ENCODE results near the gene CELA2A. TPM values are rescaled to one million over a fixed set of nuclear protein-coding genes. Genes with fewer than 3 reads are reported as not detected.

CELA2A gene
- total and polyA plus RNA-seq, 10 of the 15 experiments (the other 5 are each of a cell fraction or from before 2014, with no cell fraction given), result 0.90 TPM; not detected in 9

- TF ChIP-seq CTCF (IDR thresholded peaks at IDR 0.05 in 2 of 3, conservative IDR thresholded peaks at IDR 0.05 in 1 of 3; ENCODE audit: control insufficient read depth in 2 of 3, extremely low read depth in 1 of 3, insufficient read depth in 1 of 3, low read depth in 3 of 3, low read length in 3 of 3), result no peak
Measured at GRCh38 chr1:15506831-15507230, 50.3 kb downstream of the CELA2A start (continued).

- TF ChIP-seq RUNX3 (IDR thresholded peaks at IDR 0.05; ENCODE audit: low read length) (no peak), HDAC2 (IDR thresholded peaks at IDR 0.05) (no peak), CBX3 (IDR thresholded peaks at IDR 0.05; ENCODE audit: borderline replicate concordance, low read depth) (no peak)
- TF ChIP-seq, protein P1, sequence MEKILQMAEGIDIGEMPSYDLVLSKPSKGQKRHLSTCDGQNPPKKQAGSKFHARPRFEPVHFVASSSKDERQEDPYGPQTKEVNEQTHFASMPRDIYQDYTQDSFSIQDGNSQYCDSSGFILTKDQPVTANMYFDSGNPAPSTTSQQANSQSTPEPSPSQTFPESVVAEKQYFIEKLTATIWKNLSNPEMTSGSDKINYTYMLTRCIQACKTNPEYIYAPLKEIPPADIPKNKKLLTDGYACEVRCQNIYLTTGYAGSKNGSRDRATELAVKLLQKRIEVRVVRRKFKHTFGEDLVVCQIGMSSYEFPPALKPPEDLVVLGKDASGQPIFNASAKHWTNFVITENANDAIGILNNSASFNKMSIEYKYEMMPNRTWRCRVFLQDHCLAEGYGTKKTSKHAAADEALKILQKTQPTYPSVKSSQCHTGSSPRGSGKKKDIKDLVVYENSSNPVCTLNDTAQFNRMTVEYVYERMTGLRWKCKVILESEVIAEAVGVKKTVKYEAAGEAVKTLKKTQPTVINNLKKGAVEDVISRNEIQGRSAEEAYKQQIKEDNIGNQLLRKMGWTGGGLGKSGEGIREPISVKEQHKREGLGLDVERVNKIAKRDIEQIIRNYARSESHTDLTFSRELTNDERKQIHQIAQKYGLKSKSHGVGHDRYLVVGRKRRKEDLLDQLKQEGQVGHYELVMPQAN (conservative IDR thresholded peaks at IDR 0.05), result no peak
- no peak overlapping the region for H3K4me3 ChIP-seq
- RAD21 ChIA-PET (ENCODE audit: unreplicated experiment), result no interaction called here
Measured at GRCh38 chr1:15507278-15507677, 50.7 kb downstream of the CELA2A start.

More at GRCh38 chr1:15507278-15507677, 50.7 kb downstream of the CELA2A start:
- Histone ChIP-seq H4K20me1 (ENCODE audit: control insufficient read depth, insufficient read depth) (no peaks in the 10 kb centered on the region), H3K27ac (ENCODE audit: control insufficient read depth, insufficient read depth) (no peak overlapping the region), H3K9me3 (replicated peaks; ENCODE audit: control insufficient read depth, insufficient read depth, low read length) (no peaks in the 10 kb centered on the region), H3K36me3 (ENCODE audit: control insufficient read depth in 2 of 2, insufficient read depth in 2 of 2, low read length in 1 of 2) (peaks cover 0 to 5% of the 10 kb centered on the region in 2 experiments; a peak in 2 of 4 replicates), H3K4me2 (ENCODE audit: control insufficient read depth, insufficient read depth) (no peak overlapping the region), H2AFZ (ENCODE audit: control insufficient read depth, low read depth, low read length) (no peak overlapping the region), H3K79me2 (ENCODE audit: control insufficient read depth, insufficient read depth, low read length) (no peaks in the 10 kb centered on the region), H3K27me3 (replicated peaks in 1 of 2; ENCODE audit: control insufficient read depth in 2 of 2, insufficient read depth in 2 of 2, low read length in 1 of 2) (no peaks in the 10 kb centered on the region), H3K9ac (ENCODE audit: control insufficient read depth, insufficient read depth, low read length) (no peak overlapping the region), H3K4me1 (ENCODE audit: control insufficient read depth, insufficient read depth, low read length) (no peaks in the 10 kb centered on the region)
- ChIA-PET CTCF (no interaction called here), POLR2A (no interaction called here), SMC1A (ENCODE audit: uncharacterized antibody, unreplicated experiment) (no interaction called here)
- no peak for DNase-seq (ENCODE audit: low read depth, low spot score)
- ATAC-seq, result no peak
- in situ Hi-C loops (cut with MboI) (no loop called here), intact Hi-C loops (cut with micrococcal nuclease; ENCODE audit: unreplicated experiment) (no loop called here)
- no peak for FAIRE-seq
- BruUV-seq (replicated peaks), result no TSS peak
- 96% methylated on average over 5 of the region's 5 CpGs for WGBS (ENCODE audit: insufficient coverage, insufficient replicate concordance, low lambda C conversion rate, missing lambda C conversion rate)
